Lower leg skin (tissue), 3 donors: Measurements from ENCODE around the gene KBTBD13.

Experiments
- POLR2A ChIP-seq, 2 donors: fragments of 450-650 bp; IDR thresholded peaks; one replicate each; pipeline ENCODE4 v1.6.1; 2016 to 2017; ENCODE audit warnings: antibody characterized with exemption in 2 of 2, mild to moderate bottlenecking in 1 of 2, moderate library complexity in 1 of 2
- TF ChIP-seq, protein P1 (sequence below), 3 donors: fragments of 450-650 bp; IDR thresholded peaks; one replicate each; pipeline ENCODE4 v1.5.1; 2016; ENCODE audit warnings: antibody characterized with exemption in 3 of 3, mild to moderate bottlenecking in 3 of 3, moderate library complexity in 2 of 3

DNA sequence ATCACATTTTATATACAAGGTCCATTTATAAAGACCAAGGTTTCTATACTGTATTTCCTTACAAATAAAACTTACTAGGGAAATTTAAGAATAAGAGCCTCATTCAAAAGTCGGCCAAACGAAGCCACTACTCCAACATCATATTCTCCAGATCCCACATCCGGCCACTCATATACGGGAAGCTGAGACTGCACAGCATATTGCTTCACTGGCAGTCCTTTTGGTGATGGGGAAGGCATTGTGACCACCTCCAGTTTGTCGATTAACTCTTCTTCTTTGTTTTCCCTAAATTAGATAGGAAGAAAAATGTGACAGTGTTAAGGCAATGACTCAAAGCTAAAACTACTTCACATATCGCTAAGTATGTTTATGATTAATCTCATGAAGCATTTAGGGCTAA lies 49.8 kb upstream of the KBTBD13 start:
- TF ChIP-seq POLR2A (IDR thresholded peaks at IDR 0.05) = no peak
- TF ChIP-seq, protein P1, sequence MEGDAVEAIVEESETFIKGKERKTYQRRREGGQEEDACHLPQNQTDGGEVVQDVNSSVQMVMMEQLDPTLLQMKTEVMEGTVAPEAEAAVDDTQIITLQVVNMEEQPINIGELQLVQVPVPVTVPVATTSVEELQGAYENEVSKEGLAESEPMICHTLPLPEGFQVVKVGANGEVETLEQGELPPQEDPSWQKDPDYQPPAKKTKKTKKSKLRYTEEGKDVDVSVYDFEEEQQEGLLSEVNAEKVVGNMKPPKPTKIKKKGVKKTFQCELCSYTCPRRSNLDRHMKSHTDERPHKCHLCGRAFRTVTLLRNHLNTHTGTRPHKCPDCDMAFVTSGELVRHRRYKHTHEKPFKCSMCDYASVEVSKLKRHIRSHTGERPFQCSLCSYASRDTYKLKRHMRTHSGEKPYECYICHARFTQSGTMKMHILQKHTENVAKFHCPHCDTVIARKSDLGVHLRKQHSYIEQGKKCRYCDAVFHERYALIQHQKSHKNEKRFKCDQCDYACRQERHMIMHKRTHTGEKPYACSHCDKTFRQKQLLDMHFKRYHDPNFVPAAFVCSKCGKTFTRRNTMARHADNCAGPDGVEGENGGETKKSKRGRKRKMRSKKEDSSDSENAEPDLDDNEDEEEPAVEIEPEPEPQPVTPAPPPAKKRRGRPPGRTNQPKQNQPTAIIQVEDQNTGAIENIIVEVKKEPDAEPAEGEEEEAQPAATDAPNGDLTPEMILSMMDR (IDR thresholded peaks at IDR 0.05) = no peak
